Measurements from ENCODE around the gene CNKSR3.

Gene CNKSR3

DNA sequence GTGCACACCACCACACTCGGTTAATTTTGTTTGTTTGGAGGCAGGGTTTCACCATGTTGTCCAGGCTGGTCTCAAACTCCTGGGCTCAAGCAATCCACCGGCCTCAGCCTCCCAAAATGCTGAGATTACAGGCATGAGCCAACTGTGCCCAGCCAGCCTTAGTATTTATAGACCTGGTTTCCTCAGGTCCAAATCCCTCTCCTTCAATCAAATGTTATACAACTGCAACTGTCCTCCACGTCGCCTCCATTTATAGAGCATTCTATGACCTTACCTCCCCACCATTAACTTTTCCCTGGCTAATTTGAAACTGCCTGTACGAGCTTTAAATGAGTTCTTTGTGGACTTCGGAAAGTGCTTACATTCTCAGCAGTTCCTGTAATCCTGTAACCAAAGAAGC, 114.6 kb downstream of the CNKSR3 start:
- TF ChIP-seq EZH2 (IDR thresholded peaks at IDR 0.05; ENCODE audit: borderline replicate concordance, low read depth, low read length, severe bottlenecking): no peak
- TF ChIP-seq, protein P1, sequence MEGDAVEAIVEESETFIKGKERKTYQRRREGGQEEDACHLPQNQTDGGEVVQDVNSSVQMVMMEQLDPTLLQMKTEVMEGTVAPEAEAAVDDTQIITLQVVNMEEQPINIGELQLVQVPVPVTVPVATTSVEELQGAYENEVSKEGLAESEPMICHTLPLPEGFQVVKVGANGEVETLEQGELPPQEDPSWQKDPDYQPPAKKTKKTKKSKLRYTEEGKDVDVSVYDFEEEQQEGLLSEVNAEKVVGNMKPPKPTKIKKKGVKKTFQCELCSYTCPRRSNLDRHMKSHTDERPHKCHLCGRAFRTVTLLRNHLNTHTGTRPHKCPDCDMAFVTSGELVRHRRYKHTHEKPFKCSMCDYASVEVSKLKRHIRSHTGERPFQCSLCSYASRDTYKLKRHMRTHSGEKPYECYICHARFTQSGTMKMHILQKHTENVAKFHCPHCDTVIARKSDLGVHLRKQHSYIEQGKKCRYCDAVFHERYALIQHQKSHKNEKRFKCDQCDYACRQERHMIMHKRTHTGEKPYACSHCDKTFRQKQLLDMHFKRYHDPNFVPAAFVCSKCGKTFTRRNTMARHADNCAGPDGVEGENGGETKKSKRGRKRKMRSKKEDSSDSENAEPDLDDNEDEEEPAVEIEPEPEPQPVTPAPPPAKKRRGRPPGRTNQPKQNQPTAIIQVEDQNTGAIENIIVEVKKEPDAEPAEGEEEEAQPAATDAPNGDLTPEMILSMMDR (IDR thresholded peaks at IDR 0.05; ENCODE audit: borderline replicate concordance, extremely low read depth, low read length, poor library complexity, severe bottlenecking): no peak

DNA sequence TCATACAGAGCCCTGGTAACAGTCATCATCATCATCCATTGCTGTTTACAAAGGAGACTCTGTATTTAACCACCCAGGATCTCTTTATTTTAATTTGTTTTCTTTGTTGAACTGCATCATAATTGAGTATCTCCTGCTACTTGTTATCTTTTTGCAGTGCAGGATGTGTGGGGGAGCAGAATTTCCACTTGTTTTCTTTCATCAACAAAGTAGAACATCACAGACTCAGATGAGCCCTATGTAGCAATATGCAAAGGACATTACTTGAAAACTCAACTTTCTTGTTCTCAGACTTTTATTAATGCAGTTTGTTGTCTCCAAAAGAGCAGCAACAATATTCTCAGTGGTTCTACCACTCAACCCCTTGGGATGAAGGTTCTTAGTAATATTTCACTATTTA, 115.2 kb downstream of the CNKSR3 start:
- Histone ChIP-seq H3K27me3 (ENCODE audit: insufficient read depth, low read length, poor library complexity) (no peaks in the 10 kb centered on the region), H3K9ac (ENCODE audit: low read depth, low read length) (no peak overlapping the region), H3K36me3 (ENCODE audit: insufficient read depth, low read length) (no peaks in the 10 kb centered on the region), H3K4me2 (ENCODE audit: insufficient read depth, low read length) (no peak overlapping the region), H3K79me2 (ENCODE audit: insufficient read depth, low read length) (no peaks in the 10 kb centered on the region), H4K20me1 (ENCODE audit: insufficient read depth, low read length) (no peaks in the 10 kb centered on the region), H2AFZ (ENCODE audit: low read depth, low read length) (no peak overlapping the region), H3K9me3 (ENCODE audit: insufficient read depth, low read length, severe bottlenecking) (no peaks in the 10 kb centered on the region), H3K27ac (ENCODE audit: low read length) (no peak overlapping the region), H3K4me1 (ENCODE audit: insufficient read depth, low read length) (no peaks in the 10 kb centered on the region), H3K4me3 (ENCODE audit: low read depth in 1 of 2, low read length in 2 of 2) (no peak overlapping the region)
- DNase-seq (no peak), ATAC-seq (ENCODE audit: insufficient read depth, low read depth) (no peak)
- TF ChIP-seq EZH2 (IDR thresholded peaks at IDR 0.05; ENCODE audit: borderline replicate concordance, low read depth, low read length, severe bottlenecking): no peak
- TF ChIP-seq, protein P1 (IDR thresholded peaks at IDR 0.05; ENCODE audit: borderline replicate concordance, extremely low read depth, low read length, poor library complexity, severe bottlenecking): no peak

More for the DNA sequence above, 114.6 kb downstream of the CNKSR3 start:
- no peak for ATAC-seq (ENCODE audit: insufficient read depth, low read depth)
- H3K27me3 ChIP-seq (ENCODE audit: insufficient read depth, low read length, poor library complexity): no peaks in the 10 kb centered on the region
- no peak overlapping the region for H3K4me2 ChIP-seq (ENCODE audit: insufficient read depth, low read length)
- no peaks in the 10 kb centered on the region for H3K4me1 ChIP-seq (ENCODE audit: insufficient read depth, low read length)
- no peak overlapping the region for H3K27ac ChIP-seq (ENCODE audit: low read length)
- no peak overlapping the region for H3K4me3 ChIP-seq (ENCODE audit: low read depth in 1 of 2, low read length in 2 of 2)
- DNase-seq: no peak
- no peaks in the 10 kb centered on the region for H3K9me3 ChIP-seq (ENCODE audit: insufficient read depth, low read length, severe bottlenecking)
- no peaks in the 10 kb centered on the region for H3K79me2 ChIP-seq (ENCODE audit: insufficient read depth, low read length)
- no peaks in the 10 kb centered on the region for H4K20me1 ChIP-seq (ENCODE audit: insufficient read depth, low read length)
- H2AFZ ChIP-seq (ENCODE audit: low read depth, low read length): no peak overlapping the region
- H3K9ac ChIP-seq (ENCODE audit: low read depth, low read length): no peak overlapping the region
- H3K36me3 ChIP-seq (ENCODE audit: insufficient read depth, low read length): no peaks in the 10 kb centered on the region

DNA sequence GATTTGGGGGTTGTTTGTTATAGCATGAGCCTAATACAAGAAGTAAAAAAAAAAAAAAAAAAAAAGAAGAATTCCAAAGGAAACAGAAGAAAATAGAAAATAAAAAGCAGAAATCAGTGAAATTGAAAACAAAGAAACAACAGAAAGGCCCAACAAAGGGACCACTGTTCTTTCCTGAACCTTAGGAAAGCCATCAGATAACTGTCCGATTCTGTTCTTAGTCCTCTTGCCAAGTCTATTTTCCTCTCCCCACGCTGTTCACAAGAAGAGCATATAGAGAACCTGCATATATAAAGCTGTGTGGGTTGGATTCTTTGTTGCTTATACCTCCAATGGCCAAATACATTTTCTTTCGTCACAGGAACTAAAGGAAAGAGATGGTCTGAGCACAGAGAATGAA, 115.9 kb downstream of the CNKSR3 start:
- no peak overlapping the region for H3K9ac ChIP-seq (ENCODE audit: low read depth, low read length)
- H2AFZ ChIP-seq (ENCODE audit: low read depth, low read length): no peak overlapping the region
- H3K4me1 ChIP-seq (ENCODE audit: insufficient read depth, low read length): no peaks in the 10 kb centered on the region
- H3K27me3 ChIP-seq (ENCODE audit: insufficient read depth, low read length, poor library complexity): no peaks in the 10 kb centered on the region
- H3K36me3 ChIP-seq (ENCODE audit: insufficient read depth, low read length): no peaks in the 10 kb centered on the region
- H4K20me1 ChIP-seq (ENCODE audit: insufficient read depth, low read length): no peaks in the 10 kb centered on the region
- H3K27ac ChIP-seq (ENCODE audit: low read length): no peak overlapping the region
- no peaks in the 10 kb centered on the region for H3K79me2 ChIP-seq (ENCODE audit: insufficient read depth, low read length)
- DNase-seq (no peak), ATAC-seq (ENCODE audit: insufficient read depth, low read depth) (no peak)
- no peak overlapping the region for H3K4me3 ChIP-seq (ENCODE audit: low read depth in 1 of 2, low read length in 2 of 2)
- TF ChIP-seq, protein P1 (IDR thresholded peaks at IDR 0.05; ENCODE audit: borderline replicate concordance, extremely low read depth, low read length, poor library complexity, severe bottlenecking): no peak
- TF ChIP-seq EZH2 (IDR thresholded peaks at IDR 0.05; ENCODE audit: borderline replicate concordance, low read depth, low read length, severe bottlenecking): no peak
- H3K4me2 ChIP-seq (ENCODE audit: insufficient read depth, low read length): no peak overlapping the region
- H3K9me3 ChIP-seq (ENCODE audit: insufficient read depth, low read length, severe bottlenecking): no peaks in the 10 kb centered on the region

DNA sequence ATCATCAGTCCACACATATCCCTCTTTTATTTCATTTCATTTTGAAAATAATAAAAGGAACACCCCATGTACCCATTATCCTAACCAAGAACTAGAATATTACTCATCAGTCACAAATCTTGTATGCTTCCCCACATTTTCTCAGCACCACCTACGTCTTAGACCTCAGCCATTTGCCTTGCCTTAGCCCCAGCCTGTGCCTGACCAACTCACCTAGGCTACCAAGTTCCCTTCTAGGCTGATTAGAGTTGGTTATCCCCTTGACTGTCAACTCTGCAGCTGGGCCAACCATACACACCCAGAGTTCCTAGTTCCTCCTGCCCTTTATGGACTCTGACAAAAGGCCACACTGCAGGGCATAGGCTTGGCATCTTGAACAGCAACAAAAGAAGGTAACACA, 120.5 kb downstream of the CNKSR3 start:
- Histone ChIP-seq H4K20me1 (ENCODE audit: insufficient read depth, low read length) (no peaks in the 10 kb centered on the region), H3K27me3 (ENCODE audit: insufficient read depth, low read length, poor library complexity) (peaks cover 3% of the 10 kb centered on the region), H3K27ac (ENCODE audit: low read length) (no peak overlapping the region), H3K9me3 (ENCODE audit: insufficient read depth, low read length, severe bottlenecking) (peaks cover 3% of the 10 kb centered on the region), H3K36me3 (ENCODE audit: insufficient read depth, low read length) (no peaks in the 10 kb centered on the region), H3K4me2 (ENCODE audit: insufficient read depth, low read length) (no peak overlapping the region), H3K79me2 (ENCODE audit: insufficient read depth, low read length) (no peaks in the 10 kb centered on the region), H3K4me3 (ENCODE audit: low read depth in 1 of 2, low read length in 2 of 2) (no peak overlapping the region), H3K9ac (ENCODE audit: low read depth, low read length) (no peak overlapping the region), H2AFZ (ENCODE audit: low read depth, low read length) (no peak overlapping the region), H3K4me1 (ENCODE audit: insufficient read depth, low read length) (no peaks in the 10 kb centered on the region)
- no peak for TF ChIP-seq EZH2 (IDR thresholded peaks at IDR 0.05; ENCODE audit: borderline replicate concordance, low read depth, low read length, severe bottlenecking)
- TF ChIP-seq, protein P1 (IDR thresholded peaks at IDR 0.05; ENCODE audit: borderline replicate concordance, extremely low read depth, low read length, poor library complexity, severe bottlenecking): no peak
- ATAC-seq (ENCODE audit: insufficient read depth, low read depth) (no peak), DNase-seq (no peak)

Data from DND-41 (cell line).